Keratinocyte (primary cell): ENCODE results near the gene CASP8. TPM values are rescaled to one million over a fixed set of nuclear protein-coding genes. Genes with fewer than 3 reads are reported as not detected.

Source experiments
- DNase-seq: peaks from one replicate; pipeline ENCODE4 v3.0.0-alpha.2; 2011; ENCODE audit warnings: low read depth, missing footprints, low spot score
- FAIRE-seq: peaks from 2 replicates; lab custom pipeline; 2011; peaks lifted over from hg19 to GRCh38; lab: Jason Lieb, UNC
- H2AFZ ChIP-seq: 2 replicates; pipeline ENCODE4 v1.6.0; 2012; ENCODE audit warnings: low read length, control low read depth, inconsistent platforms; ENCODE audit not compliant: control insufficient read depth
- H3K27ac ChIP-seq: 2 replicates; pipeline ENCODE4 v1.5.1; 2011; ENCODE audit warnings: low read length; ENCODE audit not compliant: control insufficient read depth, insufficient read depth
- H3K27me3 ChIP-seq: 3 replicates; pipeline ENCODE4 v1.6.0; 2011; ENCODE audit warnings: low read length; ENCODE audit not compliant: control insufficient read depth, insufficient read depth; ENCODE audit errors: extremely low read depth
- H3K36me3 ChIP-seq, 2 experiments: 2 replicates in 1 of 2; 3 replicates in 1 of 2; pipeline ENCODE4 v1.5.1; 2011; ENCODE audit warnings: low read length in 2 of 2, mild to moderate bottlenecking in 1 of 2; ENCODE audit not compliant: control insufficient read depth in 2 of 2, insufficient read depth in 2 of 2; ENCODE audit errors: extremely low read depth in 1 of 2
- H3K4me1 ChIP-seq: 3 replicates; pipeline ENCODE4 v1.5.1; 2011; ENCODE audit warnings: low read length; ENCODE audit not compliant: control insufficient read depth, insufficient read depth; ENCODE audit errors: extremely low read depth
- H3K4me2 ChIP-seq: 3 replicates; pipeline ENCODE4 v1.6.0; 2011; ENCODE audit warnings: low read depth, low read length; ENCODE audit not compliant: control insufficient read depth, insufficient read depth; ENCODE audit errors: extremely low read depth
- H3K4me3 ChIP-seq, 3 experiments: fragments of 200-600 bp in 1 of 3; sonication (generic) in 1 of 3; 2 replicates in 2 of 3; 3 replicates in 1 of 3; pipeline ENCODE4 v1.5.1; 2011 to 2016; ENCODE audit warnings: low read length in 3 of 3, mild to moderate bottlenecking in 3 of 3, control low read depth in 2 of 3, inconsistent platforms in 1 of 3, low read depth in 1 of 3, mixed read lengths in 1 of 3, mixed run types in 1 of 3, moderate library complexity in 1 of 3; ENCODE audit not compliant: control insufficient read depth in 2 of 3, insufficient read depth in 2 of 3; ENCODE audit errors: extremely low read depth in 1 of 3
- H3K79me2 ChIP-seq: 2 replicates; pipeline ENCODE4 v1.6.0; 2012; ENCODE audit warnings: low read length; ENCODE audit not compliant: control insufficient read depth, insufficient read depth
- H3K9ac ChIP-seq: 3 replicates; pipeline ENCODE4 v1.6.0; 2011; ENCODE audit warnings: low read length; ENCODE audit not compliant: control insufficient read depth, insufficient read depth; ENCODE audit errors: extremely low read depth
- H3K9me1 ChIP-seq: 3 replicates; pipeline ENCODE4 v1.6.0; 2011; ENCODE audit warnings: low read length; ENCODE audit not compliant: control insufficient read depth, insufficient read depth; ENCODE audit errors: extremely low read depth
- H3K9me3 ChIP-seq: 2 replicates; pipeline ENCODE4 v1.5.1; 2012; ENCODE audit warnings: low read depth, low read length; ENCODE audit not compliant: control insufficient read depth
- H4K20me1 ChIP-seq: 3 replicates; pipeline ENCODE4 v1.6.0; 2011; ENCODE audit warnings: low read length; ENCODE audit not compliant: control insufficient read depth, insufficient read depth; ENCODE audit errors: extremely low read depth
- CTCF ChIP-seq, 3 experiments: IDR thresholded peaks in 1 of 3; conservative IDR thresholded peaks in 1 of 3; optimal IDR thresholded peaks in 1 of 3; 2 replicates in 2 of 3; 3 replicates in 1 of 3; pipeline versions ENCODE3 to v1.5.1; 2011; ENCODE audit warnings: low read length in 3 of 3, mild to moderate bottlenecking in 3 of 3, moderate library complexity in 2 of 3, control low read depth in 1 of 3, inconsistent platforms in 1 of 3; ENCODE audit not compliant: insufficient read depth in 2 of 3; ENCODE audit errors: extremely low read depth in 1 of 3
- EZH2 ChIP-seq: IDR thresholded peaks from one replicate; pipeline ENCODE4 v1.6.1; 2012; ENCODE audit warnings: inconsistent platforms, mild to moderate bottlenecking, low read length, moderate library complexity
- dilution Hi-C: fragments of 300-500 bp; cut with MboI; formaldehyde crosslinking; loops from one replicate; pipeline ENCODE4 v1.7.0; 2020; ENCODE audit warnings: low sequenced_read_pairs; ENCODE audit not compliant: extremely low pct_ligation_motif_present
- polyA plus RNA-seq, 5 experiments: library from polyadenylated mRNA; depleted of rRNA in 3 of 5; stranded (reverse) in 3 of 5; stranded (forward) in 1 of 5; unstranded in 1 of 5; fragments of >200 nt; gene quantifications; 1 replicate in 1 of 5; 2 replicates in 3 of 5; 3 replicates in 1 of 5; pipeline versions ENCODE4 v1.2.1 to v1.2.3, GENCODE V29; 2011 to 2012; ENCODE audit warnings: missing spikeins in 2 of 5, low read depth in 1 of 5, low replicate concordance in 1 of 5
- small RNA-seq, 3 experiments: library from RNA; depleted of rRNA; stranded (forward); fragments of <200 nt; gene quantifications; one replicate each; pipeline ENCODE3, GENCODE V24; 2012; ENCODE audit warnings: low read depth in 3 of 3, low replicate concordance in 1 of 3; ENCODE audit not compliant: insufficient read length in 3 of 3

Gene CASP8
- polyA plus RNA-seq, 1 donor (not counting 4 experiments of a cell fraction or from before 2014, with no cell fraction given), result 27.0 TPM

DNA sequence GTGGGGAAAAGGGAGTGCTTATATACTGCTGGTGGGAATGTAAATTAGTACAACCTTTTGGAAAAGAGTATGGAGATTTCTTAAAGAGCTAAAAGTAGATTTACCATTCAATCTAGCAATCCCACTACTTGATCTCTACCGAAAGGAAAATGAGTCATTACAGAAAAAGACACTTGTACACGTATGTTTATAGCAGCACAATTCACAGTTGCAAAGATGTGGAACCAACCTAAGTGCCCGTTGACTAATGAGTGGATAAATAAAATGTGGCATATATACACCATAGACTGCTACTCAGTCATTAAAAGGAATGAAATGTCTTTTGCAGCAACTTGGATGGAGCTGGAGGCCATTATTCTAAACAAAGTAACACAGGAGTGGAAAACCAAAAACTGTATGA is 67.3 kb downstream of the CASP8 start:
- DNase-seq (no peak), FAIRE-seq (no peak)
- dilution Hi-C loops, result no loop called here
- Histone ChIP-seq H3K9ac (no peak overlapping the region), H4K20me1 (no peaks in the 10 kb centered on the region), H3K9me1 (no peaks in the 10 kb centered on the region), H3K4me3 (no peak overlapping the region), H3K4me1 (no peaks in the 10 kb centered on the region), H3K79me2 (no peaks in the 10 kb centered on the region), H2AFZ (no peak overlapping the region), H3K27me3 (no peaks in the 10 kb centered on the region), H3K27ac (no peak overlapping the region), H3K4me2 (no peak overlapping the region), H3K9me3 (no peaks in the 10 kb centered on the region), H3K36me3 (no peaks in the 10 kb centered on the region)
- no peak for TF ChIP-seq EZH2
- no peak for TF ChIP-seq CTCF (optimal IDR thresholded peaks at IDR 0.05 in 1 of 3, IDR thresholded peaks at IDR 0.05 in 1 of 3, conservative IDR thresholded peaks at IDR 0.05 in 1 of 3; ENCODE audit: extremely low read depth in 1 of 3, insufficient read depth in 2 of 3, low read length in 3 of 3)

- Histone ChIP-seq H3K36me3 (no peaks in the 10 kb centered on the region), H3K9me1 (no peaks in the 10 kb centered on the region), H4K20me1 (no peaks in the 10 kb centered on the region), H3K79me2 (no peaks in the 10 kb centered on the region), H3K4me3 (no peak overlapping the region), H3K4me1 (no peaks in the 10 kb centered on the region), H3K27me3 (no peaks in the 10 kb centered on the region), H3K27ac (no peak overlapping the region), H3K9ac (no peak overlapping the region), H2AFZ (no peak overlapping the region), H3K4me2 (no peak overlapping the region), H3K9me3 (no peaks in the 10 kb centered on the region)
- dilution Hi-C loops, result no loop called here
- FAIRE-seq, result no peak
- no peak for TF ChIP-seq CTCF (optimal IDR thresholded peaks at IDR 0.05 in 1 of 3, IDR thresholded peaks at IDR 0.05 in 1 of 3, conservative IDR thresholded peaks at IDR 0.05 in 1 of 3; ENCODE audit: extremely low read depth in 1 of 3, insufficient read depth in 2 of 3, low read length in 3 of 3)
- TF ChIP-seq EZH2, result no peak
- DNase-seq, result no peak
Observed at GRCh38 chr2:201329409-201329808, 69.1 kb downstream of the CASP8 start.

Small RNAs within 50 kb of the gene (small RNA-seq; reads per million reads assigned to genes)
- gene MTND4LP13, result 0 reads per million in 3 experiments

Other genes with a start within 250 kb of the CASP8 start
- 4.0 to 8.0 TPM (median 7.4 TPM) in 3 replicates for gene HYCC2, start 188.9 kb upstream of the CASP8 start, polyA plus RNA-seq
- 108 to 220 TPM (median 122 TPM) in 3 replicates for gene NDUFB3, start 188.5 kb upstream of the CASP8 start, polyA plus RNA-seq
- 34.2 to 49.0 TPM (median 37.3 TPM) in 3 replicates for gene CFLAR, start 144.4 kb upstream of the CASP8 start, polyA plus RNA-seq
- 5.0 to 7.1 TPM (median 6.6 TPM) in 3 replicates for gene CASP10, start 77.4 kb upstream of the CASP8 start, polyA plus RNA-seq
- gene FLACC1, start 96.8 kb downstream of the CASP8 start, polyA plus RNA-seq, result 0.12 to 0.43 TPM (median 0.35 TPM) in 3 replicates
- gene TRAK2, start 190.9 kb downstream of the CASP8 start, polyA plus RNA-seq, result 10.8 to 12.9 TPM (median 12.4 TPM) in 3 replicates
- gene STRADB, start 191.2 kb downstream of the CASP8 start, polyA plus RNA-seq, result 6.3 to 14.6 TPM (median 11.1 TPM) in 3 replicates